GM18867 (cell line): ENCODE measurements around the gene GSTM2.

ENCODE experiments used
- ATAC-seq: cut with Tn5 transposase; IDR thresholded peaks from one replicate; pipeline ENCODE4 v1.9.1; 2021; ENCODE audit warnings: mild to moderate bottlenecking, moderate library complexity; ENCODE audit not compliant: unreplicated experiment

GSTM2 gene

DNA sequence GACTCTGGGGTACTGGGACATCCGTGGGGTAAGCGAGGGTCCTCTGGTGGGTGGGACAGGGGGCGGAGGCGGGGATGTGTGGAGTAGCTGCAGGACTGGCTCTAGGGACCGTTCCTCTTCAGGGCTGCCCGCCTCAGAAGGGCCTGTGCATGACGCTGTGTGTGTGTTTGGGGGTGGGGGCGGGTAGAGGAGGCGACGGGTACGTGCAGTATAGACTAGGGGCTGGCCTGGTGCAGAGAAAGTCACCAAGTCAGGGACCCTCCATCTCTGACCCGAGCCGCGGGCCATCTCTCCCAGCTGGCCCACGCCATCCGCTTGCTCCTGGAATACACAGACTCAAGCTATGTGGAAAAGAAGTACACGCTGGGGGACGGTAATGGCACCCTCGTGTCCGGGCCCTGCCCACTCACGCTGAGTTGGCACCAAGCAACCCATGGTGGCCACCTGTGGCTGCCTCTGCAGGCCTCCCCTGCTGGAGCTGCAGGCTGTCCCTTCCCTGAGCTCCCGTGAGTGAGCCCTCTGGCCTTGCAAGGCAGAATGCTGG is 44.5 kb downstream of the GSTM2 start:
- ATAC-seq: no peak

DNA sequence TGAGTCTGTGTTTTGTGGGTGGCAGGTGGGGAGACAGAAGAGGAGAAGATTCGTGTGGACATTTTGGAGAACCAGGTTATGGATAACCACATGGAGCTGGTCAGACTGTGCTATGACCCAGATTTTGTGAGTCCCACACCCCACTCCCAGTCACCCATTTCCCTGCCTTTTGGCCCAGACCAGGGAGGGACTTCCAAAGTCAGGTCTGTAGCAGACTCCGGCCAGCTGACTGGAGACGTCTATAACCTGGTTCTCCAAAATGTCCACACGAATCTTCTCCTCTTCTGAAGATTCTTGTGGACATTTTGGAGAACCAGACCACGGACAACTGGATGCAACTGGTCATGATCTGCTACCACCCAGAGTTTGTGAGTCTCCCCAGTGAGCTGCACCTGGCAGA is 45.8 kb downstream of the GSTM2 start:
- ATAC-seq: no peak

GRCh38 chr1:109714661-109715372 is 47.0 kb downstream of the GSTM2 start:
- ATAC-seq: no peak

GRCh38 chr1:109716121-109716520 is 48.3 kb downstream of the GSTM2 start:
- no peak for ATAC-seq

DNA sequence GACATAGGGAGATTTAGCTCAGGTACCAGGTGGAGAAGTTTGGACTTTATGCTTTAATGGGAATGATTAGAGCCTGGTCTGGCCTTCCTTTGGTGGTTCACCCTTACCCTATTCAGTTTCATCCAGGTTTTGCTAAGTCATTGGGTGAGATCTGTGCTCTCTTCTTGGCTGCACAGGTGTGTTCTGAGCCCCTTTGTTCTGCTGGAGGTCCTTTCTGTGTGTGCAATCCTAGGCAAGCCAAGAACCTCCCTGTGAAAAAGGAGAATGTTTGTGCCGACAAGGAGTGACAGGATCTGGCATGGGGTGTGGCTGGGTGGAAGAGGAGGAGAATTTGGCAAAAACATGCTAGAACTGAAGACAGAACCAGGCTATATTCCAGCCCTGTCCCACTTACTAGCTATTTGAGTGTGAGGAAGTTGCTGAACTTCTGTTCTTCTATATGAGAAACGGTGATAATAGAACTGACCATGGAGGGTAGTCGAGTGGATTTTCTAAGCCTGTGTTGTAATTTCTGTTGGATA is 48.8 kb downstream of the GSTM2 start:
- no peak for ATAC-seq

GRCh38 chr1:109717729-109718128 is 49.9 kb downstream of the GSTM2 start:
- ATAC-seq: no peak

DNA sequence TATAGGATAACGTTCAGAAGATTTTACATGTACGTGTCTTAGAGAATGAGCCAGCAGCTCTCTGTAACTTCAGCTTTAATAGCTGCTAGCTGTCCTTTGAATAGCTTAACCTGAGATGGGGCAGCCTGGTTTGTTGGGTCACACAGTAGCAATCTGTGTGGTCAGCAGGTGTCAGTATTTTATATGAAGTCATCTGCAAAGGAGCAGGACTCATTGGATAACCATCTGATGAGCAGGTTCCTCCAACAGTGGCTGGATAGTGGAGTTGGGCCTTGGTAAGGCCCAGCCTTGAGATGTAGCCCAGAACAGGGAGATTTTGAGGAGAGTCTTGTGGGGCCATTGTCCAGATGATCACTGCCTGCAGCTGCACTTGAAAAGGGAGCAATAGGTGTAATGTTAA is 50.6 kb downstream of the GSTM2 start:
- ATAC-seq: no peak

DNA sequence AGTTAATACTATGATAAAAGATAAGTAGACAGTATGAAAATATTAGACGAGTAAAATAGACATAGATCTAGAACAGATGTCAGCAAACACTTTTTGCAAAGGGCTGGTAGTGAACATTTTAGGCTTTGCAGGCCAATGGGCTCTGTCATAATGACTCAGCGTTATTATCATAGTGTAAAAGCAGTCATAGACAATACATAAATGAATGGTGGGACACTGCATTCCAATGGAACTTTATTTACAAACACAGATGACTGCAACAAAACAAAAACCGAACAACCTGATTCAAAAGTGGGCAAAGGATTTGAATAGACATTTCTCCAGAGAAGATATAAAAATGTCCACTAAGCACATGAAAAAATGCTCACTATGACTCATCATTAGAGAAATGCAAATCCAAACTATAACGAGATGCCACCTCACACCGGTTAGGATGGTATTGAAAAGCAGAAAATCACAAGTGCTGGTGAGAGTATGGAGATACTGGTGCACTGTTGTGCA is 51.5 kb downstream of the GSTM2 start:
- peak; percentile 82 for ATAC-seq

DNA sequence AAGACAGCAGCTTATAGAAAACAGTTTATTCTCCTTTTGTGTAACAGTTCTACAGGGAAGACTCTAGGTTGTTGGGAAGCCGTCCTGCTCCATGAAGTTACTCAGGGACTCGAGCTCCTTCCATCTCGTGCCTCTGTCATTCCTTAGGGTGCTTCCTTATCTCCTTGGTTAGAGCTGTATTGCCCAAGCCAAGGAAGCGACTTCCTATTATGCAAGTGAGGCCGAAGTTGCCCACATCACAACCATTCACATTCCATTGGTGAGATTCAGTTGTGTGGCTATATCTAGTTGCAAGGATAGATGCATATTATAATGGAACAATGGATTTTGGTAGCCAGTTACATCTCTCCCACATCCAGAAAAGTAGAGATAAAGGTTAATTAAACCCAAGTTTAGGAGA is 53.2 kb downstream of the GSTM2 start:
- no peak for ATAC-seq

- no peak for ATAC-seq
Measured at GRCh38 chr1:109721971-109722370, 54.1 kb downstream of the GSTM2 start.

DNA sequence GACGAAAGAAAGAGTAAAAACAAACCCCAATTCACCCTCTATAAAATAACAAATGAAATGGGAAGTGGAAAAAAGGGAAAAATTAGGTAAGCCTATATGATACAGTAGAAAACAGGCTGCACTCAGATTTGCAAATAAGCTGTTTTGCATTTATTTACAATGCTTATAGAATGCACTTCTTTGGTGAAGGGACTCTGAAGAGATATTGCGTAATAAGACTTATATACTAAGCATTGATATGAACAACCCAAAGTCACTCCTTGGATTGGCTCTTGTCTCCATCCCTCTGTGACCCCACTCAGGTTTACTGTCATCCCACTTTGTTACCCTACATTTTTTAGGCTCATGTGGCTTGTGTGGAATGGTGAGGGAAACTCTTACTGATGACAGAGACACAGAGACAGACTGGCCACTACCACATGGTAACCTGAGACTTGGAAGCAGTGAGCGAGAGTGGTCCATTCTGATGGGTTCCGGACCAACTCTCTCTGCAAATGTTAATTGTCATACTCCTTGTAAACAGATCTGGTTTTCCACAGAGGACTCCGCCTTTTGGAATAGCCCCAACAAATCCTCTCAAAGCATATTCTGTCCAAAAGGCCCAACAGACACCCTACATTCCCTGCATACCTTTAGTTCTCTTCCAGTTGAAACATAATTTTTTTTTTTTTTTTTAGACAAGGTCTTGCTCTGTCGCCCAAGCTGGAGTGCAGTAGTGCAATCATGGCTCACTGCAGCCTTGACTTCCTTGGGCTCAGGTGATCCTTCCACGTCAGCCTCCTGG is 55.2 kb downstream of the GSTM2 start:
- ATAC-seq: no peak
